ENCODE data around the gene LRRC46. TPM values are rescaled to one million over a fixed set of nuclear protein-coding genes. Genes with fewer than 3 reads are reported as not detected.

LRRC46 gene
- total and polyA plus RNA-seq, 9 of the 15 experiments (the other 6 are each of a cell fraction or from before 2014, with no cell fraction given): 0.39 to 1.4 (median 0.53) TPM; not detected in 1

DNA sequence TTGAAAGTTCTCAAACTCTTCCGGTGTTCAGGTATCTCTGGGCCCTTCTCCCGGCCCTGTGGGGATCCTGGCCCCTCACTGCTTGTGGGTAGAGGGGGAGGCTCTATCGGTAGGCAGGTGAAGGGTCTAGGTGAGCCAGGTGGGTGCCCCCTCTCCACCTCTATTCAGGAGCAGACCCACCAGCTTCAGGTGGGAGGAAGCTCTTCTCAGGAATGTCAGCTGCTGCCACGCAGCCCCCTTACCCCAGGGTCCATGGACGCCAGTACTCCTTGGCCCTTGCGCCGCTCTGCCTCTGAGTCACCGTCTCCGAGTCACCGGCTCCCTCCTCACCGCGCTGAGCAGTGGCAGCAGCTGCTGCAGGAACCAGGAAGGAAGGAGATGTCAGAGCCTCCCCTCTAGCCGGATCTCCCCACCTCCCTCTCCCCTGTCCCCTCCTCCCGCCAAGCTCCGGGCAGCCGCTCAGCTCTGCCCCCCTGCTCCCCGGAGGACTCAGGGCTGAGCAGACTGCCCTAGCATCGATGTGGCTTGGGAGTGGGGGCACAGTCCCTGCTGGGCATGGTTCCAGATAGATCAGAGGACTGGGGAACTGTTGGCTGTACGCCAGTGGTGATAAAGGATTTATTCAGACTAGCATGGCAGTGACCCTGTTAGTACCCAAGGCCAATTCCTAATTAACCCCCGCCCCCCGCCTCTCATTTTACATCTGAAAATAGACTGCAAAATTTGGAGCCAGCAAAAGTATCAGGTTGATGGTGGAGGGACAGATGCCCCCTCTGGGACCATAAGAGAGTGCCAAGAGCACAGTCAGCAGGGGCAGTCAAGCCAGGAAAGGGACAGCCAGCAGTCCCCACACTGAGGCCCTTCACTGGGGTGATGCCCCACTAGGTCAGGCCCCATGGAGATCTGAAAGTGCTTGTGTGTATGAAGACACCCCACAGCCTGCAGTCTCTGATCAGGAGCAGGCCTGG is 9.8 kb upstream of the LRRC46 start, which contains the start of gene OSBPL7 (continued):
- peak; percentile 52; the same call in 1 of the 2 replicates for TF ChIP-seq TOE1 (IDR thresholded peaks at IDR 0.05; ENCODE audit: borderline replicate concordance)
- no peak for TF ChIP-seq TOE1 (CRISPR knock-in tag; IDR thresholded peaks at IDR 0.05; ENCODE audit: borderline replicate concordance, low read depth)
- TF ChIP-seq KHSRP (IDR thresholded peaks at IDR 0.05): no peak
- no peak for TF ChIP-seq SLC30A9 (CRISPR knock-in tag; IDR thresholded peaks at IDR 0.05)
- TF ChIP-seq CBX2 (IDR thresholded peaks at IDR 0.05; ENCODE audit: insufficient read depth, low read length, poor library complexity, severe bottlenecking): no peak
- no peak for TF ChIP-seq RAD51 (IDR thresholded peaks at IDR 0.05; ENCODE audit: borderline replicate concordance, low read depth)
- TF ChIP-seq, protein P1, sequence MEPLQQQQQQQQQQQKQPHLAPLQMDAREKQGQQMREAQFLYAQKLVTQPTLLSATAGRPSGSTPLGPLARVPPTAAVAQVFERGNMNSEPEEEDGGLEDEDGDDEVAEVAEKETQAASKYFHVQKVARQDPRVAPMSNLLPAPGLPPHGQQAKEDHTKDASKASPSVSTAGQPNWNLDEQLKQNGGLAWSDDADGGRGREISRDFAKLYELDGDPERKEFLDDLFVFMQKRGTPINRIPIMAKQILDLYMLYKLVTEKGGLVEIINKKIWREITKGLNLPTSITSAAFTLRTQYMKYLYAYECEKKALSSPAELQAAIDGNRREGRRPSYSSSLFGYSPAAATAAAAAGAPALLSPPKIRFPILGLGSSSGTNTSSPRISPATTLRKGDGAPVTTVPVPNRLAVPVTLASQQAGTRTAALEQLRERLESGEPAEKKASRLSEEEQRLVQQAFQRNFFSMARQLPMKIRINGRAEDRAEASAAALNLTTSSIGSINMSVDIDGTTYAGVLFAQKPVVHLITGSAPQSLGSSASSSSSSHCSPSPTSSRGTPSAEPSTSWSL (CRISPR knock-in tag; IDR thresholded peaks at IDR 0.05; ENCODE audit: borderline replicate concordance): no peak
- TF ChIP-seq, protein P2, sequence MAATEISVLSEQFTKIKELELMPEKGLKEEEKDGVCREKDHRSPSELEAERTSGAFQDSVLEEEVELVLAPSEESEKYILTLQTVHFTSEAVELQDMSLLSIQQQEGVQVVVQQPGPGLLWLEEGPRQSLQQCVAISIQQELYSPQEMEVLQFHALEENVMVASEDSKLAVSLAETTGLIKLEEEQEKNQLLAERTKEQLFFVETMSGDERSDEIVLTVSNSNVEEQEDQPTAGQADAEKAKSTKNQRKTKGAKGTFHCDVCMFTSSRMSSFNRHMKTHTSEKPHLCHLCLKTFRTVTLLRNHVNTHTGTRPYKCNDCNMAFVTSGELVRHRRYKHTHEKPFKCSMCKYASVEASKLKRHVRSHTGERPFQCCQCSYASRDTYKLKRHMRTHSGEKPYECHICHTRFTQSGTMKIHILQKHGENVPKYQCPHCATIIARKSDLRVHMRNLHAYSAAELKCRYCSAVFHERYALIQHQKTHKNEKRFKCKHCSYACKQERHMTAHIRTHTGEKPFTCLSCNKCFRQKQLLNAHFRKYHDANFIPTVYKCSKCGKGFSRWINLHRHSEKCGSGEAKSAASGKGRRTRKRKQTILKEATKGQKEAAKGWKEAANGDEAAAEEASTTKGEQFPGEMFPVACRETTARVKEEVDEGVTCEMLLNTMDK (IDR thresholded peaks at IDR 0.05; ENCODE audit: borderline replicate concordance, insufficient read depth, low read depth, low read length, poor library complexity, severe bottlenecking): peak; percentile 57
- TF ChIP-seq, protein P3, sequence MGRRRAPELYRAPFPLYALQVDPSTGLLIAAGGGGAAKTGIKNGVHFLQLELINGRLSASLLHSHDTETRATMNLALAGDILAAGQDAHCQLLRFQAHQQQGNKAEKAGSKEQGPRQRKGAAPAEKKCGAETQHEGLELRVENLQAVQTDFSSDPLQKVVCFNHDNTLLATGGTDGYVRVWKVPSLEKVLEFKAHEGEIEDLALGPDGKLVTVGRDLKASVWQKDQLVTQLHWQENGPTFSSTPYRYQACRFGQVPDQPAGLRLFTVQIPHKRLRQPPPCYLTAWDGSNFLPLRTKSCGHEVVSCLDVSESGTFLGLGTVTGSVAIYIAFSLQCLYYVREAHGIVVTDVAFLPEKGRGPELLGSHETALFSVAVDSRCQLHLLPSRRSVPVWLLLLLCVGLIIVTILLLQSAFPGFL (CRISPR knock-in tag; IDR thresholded peaks at IDR 0.05): no peak
- peak; percentile 73 for TF ChIP-seq ETV1 (tag; conservative IDR thresholded peaks at IDR 0.05; ENCODE audit: low read depth)
- TF ChIP-seq POLR2B (IDR thresholded peaks at IDR 0.05; ENCODE audit: low read depth, partially characterized antibody): peak; percentile 74
- TF ChIP-seq POLR2AphosphoS2 (IDR thresholded peaks at IDR 0.05; ENCODE audit: low read length): no peak
- no peak for TF ChIP-seq ESRRA (IDR thresholded peaks at IDR 0.05; ENCODE audit: borderline replicate concordance, low read depth)
- TF ChIP-seq, protein P4, sequence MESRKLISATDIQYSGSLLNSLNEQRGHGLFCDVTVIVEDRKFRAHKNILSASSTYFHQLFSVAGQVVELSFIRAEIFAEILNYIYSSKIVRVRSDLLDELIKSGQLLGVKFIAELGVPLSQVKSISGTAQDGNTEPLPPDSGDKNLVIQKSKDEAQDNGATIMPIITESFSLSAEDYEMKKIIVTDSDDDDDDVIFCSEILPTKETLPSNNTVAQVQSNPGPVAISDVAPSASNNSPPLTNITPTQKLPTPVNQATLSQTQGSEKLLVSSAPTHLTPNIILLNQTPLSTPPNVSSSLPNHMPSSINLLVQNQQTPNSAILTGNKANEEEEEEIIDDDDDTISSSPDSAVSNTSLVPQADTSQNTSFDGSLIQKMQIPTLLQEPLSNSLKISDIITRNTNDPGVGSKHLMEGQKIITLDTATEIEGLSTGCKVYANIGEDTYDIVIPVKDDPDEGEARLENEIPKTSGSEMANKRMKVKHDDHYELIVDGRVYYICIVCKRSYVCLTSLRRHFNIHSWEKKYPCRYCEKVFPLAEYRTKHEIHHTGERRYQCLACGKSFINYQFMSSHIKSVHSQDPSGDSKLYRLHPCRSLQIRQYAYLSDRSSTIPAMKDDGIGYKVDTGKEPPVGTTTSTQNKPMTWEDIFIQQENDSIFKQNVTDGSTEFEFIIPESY (CRISPR knock-in tag; IDR thresholded peaks at IDR 0.05): no peak
- TF ChIP-seq, protein P5, sequence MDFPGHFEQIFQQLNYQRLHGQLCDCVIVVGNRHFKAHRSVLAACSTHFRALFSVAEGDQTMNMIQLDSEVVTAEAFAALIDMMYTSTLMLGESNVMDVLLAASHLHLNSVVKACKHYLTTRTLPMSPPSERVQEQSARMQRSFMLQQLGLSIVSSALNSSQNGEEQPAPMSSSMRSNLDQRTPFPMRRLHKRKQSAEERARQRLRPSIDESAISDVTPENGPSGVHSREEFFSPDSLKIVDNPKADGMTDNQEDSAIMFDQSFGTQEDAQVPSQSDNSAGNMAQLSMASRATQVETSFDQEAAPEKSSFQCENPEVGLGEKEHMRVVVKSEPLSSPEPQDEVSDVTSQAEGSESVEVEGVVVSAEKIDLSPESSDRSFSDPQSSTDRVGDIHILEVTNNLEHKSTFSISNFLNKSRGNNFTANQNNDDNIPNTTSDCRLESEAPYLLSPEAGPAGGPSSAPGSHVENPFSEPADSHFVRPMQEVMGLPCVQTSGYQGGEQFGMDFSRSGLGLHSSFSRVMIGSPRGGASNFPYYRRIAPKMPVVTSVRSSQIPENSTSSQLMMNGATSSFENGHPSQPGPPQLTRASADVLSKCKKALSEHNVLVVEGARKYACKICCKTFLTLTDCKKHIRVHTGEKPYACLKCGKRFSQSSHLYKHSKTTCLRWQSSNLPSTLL (IDR thresholded peaks at IDR 0.05): no peak
- no peak for TF ChIP-seq POLR3G (IDR thresholded peaks at IDR 0.05; ENCODE audit: extremely low read depth, insufficient read length, insufficient replicate concordance)
- TF ChIP-seq ZNF561 (CRISPR knock-in tag; conservative IDR thresholded peaks at IDR 0.05): no peak
